ENCODE measurements around the gene ZMIZ1.

- no peak for TF ChIP-seq CTCF (IDR thresholded peaks at IDR 0.05; ENCODE audit: low read depth, low read length, missing input control)
- TF ChIP-seq REST (IDR thresholded peaks at IDR 0.05) = no peak
- TF ChIP-seq GABPA (IDR thresholded peaks at IDR 0.05 in 1 of 2, conservative IDR thresholded peaks at IDR 0.05 in 1 of 2) = no peak
These were observed 20.0 kb downstream of the ZMIZ1 start for GRCh38 chr10:79088613-79089355.
